CMK (cell line): ENCODE data around the gene FTCD.

ENCODE experiments used
- DNase-seq: peaks from one replicate; pipeline ENCODE4 v3.0.0-alpha.2; 2010; ENCODE audit warnings: low read depth

The FTCD gene

GRCh38 chr21:46124083-46124925, 31.1 kb downstream of the FTCD start:
- DNase-seq, result no peak

DNA sequence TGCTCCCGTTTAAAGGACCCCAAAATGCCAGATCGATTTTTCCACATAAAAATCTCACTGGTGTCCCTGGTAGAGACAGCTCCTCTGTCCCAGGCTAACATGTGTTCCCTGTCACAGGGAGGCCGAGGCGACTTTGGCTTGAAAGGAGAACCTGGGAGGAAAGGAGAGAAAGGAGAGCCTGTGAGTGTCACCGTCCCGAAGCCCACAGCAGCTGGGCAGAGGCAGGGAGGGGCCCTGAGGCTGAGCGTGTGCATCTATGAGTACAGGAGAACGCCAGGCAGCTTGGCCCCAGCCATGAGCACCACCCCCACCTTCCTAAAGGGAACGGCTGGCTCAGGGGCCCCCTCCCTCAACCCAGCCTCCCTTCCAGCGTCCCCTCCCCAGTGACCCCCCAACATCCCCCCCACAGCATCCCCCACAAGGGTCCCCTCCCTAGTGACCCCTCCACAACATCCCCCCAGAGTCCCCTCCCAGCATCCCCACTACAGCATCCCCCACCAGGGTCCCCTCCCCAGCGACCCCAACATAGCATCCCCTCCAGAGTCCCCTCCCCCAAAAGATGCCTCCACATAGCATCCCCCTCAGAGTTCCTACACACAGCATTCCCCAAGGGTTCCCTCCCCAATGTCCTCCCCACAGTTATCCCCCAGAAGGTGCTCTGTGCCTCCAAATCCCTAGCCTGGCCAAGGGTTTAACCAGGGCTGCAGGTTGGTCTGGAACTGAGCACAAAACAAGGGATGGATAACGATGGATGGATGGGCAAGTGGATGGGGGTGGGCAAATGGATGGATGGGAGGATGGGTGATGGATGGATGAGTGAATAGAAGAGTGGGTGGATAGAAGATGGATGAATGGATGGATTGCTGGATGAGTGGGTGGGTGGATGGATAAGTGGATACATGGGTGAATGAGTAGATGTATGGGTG, 32.4 kb downstream of the FTCD start:
- DNase-seq, result no peak

- DNase-seq, result no peak
Measured at GRCh38 chr21:46122237-46122671, 33.1 kb downstream of the FTCD start.

GRCh38 chr21:46121286-46122221, 33.8 kb downstream of the FTCD start:
- DNase-seq, result no peak

- DNase-seq, result no peak
Measured at GRCh38 chr21:46120301-46121285, 34.8 kb downstream of the FTCD start.

DNA sequence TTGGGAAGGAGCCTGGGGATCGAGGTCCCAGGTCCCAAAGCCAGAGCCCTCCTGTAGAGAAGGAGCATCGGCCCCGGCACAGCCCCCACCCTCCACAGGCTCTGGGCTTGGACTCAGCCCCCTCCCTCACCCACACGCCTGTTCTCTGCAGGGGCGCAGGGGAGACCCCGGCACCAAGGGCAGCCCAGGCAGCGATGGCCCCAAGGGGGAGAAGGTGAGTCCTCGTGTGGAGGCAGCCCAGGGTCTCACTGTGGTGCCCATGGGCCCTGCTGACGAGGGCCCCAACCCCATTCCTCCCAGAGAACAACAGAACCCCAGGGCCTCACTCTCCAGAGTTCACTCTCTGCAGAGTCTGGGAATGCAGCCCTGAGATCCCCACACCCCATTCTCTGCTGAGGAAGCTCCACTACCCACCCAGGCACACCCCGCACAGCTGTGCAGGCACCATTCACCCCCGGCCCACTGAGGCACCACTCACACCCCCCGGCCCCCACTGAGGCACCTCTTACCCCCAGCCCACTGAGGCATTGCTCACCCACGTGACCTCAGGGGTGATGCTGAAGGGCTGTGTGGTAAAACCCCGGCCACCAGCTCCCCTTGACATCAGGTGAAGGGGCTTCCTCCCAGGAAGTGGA, 35.6 kb downstream of the FTCD start:
- no peak for DNase-seq

DNA sequence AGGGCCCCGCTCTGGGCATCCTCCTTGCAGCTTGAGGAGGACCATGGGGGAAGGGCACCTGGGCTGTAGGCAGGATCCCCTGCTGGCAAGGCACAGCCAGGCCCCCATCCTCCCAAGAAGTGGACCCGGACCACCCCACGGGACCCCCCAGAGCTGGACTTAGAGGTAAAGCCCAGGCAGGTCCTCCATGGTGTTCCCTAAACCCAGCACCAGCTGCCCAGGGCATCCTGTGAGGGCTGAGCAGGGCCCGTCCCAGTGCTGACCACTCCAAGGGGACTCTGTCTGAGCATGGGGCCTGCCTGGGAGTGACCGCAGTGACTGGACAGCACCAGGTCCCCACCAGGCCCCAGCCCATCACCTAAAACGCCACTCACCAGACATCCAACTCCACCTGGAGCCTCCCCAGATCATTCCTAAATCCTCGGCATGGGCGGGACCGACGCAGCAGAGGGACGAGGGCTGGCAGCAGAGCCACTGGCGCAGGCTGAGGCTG, 36.2 kb downstream of the FTCD start:
- no peak for DNase-seq

GRCh38 chr21:46118316-46119143, 36.8 kb downstream of the FTCD start:
- DNase-seq, result no peak

- no peak for DNase-seq
Measured at GRCh38 chr21:46117586-46118315, 37.6 kb downstream of the FTCD start.

DNA sequence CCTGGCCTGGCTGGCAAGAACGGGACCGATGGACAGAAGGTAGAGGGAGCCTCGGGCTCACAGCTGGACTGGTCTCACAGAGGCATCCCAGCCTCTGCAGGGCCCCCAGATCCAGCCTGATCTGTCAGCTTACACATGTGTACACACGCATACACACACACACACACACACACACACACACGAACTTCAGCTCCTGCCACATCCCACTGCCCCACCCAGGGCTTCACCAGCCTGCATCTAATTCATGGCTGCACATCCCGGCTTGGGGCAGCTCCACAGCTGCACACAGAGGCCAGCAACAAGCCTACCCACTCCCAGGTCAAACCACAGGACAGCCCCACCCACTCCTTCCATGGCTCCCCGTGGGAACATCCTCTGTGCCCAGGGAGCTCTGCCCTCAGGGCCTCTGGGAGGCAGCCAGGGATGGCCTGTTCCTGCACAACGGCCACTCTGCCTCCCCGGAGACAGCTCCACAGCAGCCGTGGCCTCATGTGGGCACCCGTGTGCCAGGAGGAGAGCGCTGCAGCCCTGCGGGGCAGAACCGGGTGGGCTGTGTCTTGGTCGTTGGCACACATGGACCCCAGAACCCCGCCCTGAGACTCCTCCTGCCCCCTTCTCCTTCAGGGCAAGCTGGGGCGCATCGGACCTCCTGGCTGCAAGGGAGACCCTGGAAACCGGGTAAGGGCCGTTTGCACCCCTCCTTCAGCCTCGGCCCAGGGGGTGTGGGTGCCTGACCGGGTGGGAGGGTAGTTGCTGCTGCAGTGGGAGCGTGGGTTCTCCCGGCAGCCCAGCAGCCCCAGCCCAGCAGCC, 38.4 kb downstream of the FTCD start:
- DNase-seq, result no peak

GRCh38 chr21:46116189-46116775, 39.1 kb downstream of the FTCD start:
- no peak for DNase-seq

DNA sequence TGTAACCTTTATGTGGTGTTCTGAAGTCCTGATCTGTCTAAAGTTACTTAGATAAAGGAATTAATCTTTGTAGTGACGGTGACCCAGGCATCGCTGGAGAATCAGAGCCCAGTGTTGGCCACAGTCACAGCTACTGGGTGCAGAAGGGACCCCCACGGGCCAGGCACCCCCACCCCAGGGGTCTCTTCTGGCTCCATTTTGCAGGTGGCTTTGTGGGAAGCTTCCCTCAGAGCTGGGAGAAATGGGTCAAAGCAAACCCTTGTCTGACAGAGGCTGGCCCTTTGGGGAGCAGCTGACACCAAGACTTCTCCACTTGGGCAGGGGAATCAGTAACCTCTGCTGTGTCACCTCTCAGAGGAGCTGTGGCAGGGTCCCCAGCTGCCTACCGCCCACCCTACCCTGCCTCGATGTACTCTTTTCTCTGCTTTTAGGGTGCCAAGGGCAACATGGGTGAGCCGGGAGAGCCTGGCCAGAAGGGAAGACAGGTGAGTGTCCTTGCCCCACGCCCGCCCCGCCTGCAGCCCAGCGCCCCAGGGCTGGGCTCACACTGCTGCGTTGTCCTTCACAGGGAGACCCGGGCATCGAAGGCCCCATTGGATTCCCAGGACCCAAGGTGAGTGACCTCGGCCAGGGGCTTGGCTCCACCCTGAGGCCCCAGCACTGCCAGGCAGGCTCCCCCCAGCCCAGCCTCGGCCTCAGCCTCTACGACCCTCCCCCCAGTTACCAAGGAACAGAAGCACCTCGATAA, 39.8 kb downstream of the FTCD start:
- DNase-seq, result no peak

- no peak for DNase-seq
Measured at GRCh38 chr21:46114963-46115362, 40.4 kb downstream of the FTCD start.

DNA sequence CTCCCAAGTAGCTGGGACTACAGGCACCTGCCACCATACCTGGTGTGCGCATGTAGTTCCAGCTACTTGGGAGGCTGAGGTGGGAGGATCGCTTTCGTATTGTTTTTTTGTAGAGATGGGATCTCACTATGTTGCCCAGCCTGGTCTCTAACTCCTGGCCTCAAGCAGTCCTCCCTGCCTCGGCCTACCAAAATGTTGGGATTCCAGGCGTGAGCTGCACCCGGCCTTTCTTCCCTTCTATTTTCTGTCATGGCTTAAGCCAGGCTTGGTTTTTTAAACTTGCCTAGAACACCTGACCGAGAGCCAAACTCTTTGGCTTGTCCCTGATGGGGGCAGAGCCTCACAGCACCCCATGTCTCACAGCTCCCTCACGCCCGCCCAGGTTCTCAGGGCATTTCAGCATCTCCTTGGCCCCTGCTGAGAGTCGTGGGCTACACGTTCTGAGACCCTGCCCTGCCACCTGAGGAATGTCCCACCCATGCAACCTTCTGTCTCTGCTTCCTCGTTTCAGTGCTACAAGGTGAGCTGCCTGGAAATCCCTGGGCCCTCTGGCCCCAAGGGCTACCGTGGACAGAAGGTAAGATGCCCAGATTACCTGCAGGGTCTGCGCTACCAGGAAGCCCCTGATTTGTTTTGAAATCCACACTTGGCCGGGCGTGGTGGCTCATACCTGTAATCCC, 41.7 kb downstream of the FTCD start:
- no peak for DNase-seq

GRCh38 chr21:46112725-46113215, 42.6 kb downstream of the FTCD start:
- no peak for DNase-seq
